A549 (cell line): Measurements from ENCODE around the gene GRM7.

Experiments
- HDAC2 ChIP-seq: fragments of 200-600 bp; sonication (generic); IDR thresholded peaks from 2 replicates; pipeline ENCODE4 v1.6.1; 2016
- HOXA7 ChIP-seq: fragments of 250-450 bp; sonication (Bioruptor Pico); IDR thresholded peaks from 2 replicates; pipeline ENCODE4 v1.5.0; 2020; ENCODE audit warnings: mild to moderate bottlenecking, moderate library complexity
- JUN ChIP-seq, 2 experiments: fragments of >200 bp; sonication (Bioruptor Twin); formaldehyde crosslinking; IDR thresholded peaks; 2 replicates in 1 of 2; 3 replicates in 1 of 2; pipeline ENCODE4 v1.6.1; 2016 to 2017
- POLR2A ChIP-seq: IDR thresholded peaks from 2 replicates; pipeline ENCODE4 v1.6.1; 2012; ENCODE audit warnings: mild to moderate bottlenecking, low read length
- RCOR1 ChIP-seq: fragments of 150-350 bp; IDR thresholded peaks from 2 replicates; pipeline ENCODE4 v1.6.1; 2014; ENCODE audit warnings: antibody characterized with exemption, low read length, low read depth
- ZSCAN20 ChIP-seq: fragments of 250-450 bp; sonication (Bioruptor Pico); IDR thresholded peaks from 2 replicates; pipeline ENCODE4 v1.8.0; 2022; ENCODE audit warnings: mild to moderate bottlenecking, moderate library complexity
- TF ChIP-seq, protein P1 (sequence below): fragments of >200 bp; sonication (Bioruptor Twin); formaldehyde crosslinking; IDR thresholded peaks from 3 replicates; pipeline ENCODE4 v1.5.1; 2016
- TF ChIP-seq, protein P2 (sequence below): fragments of >200 bp; sonication (Bioruptor Twin); formaldehyde crosslinking; IDR thresholded peaks from 3 replicates; pipeline ENCODE4 v1.6.1; 2016
- TF ChIP-seq, protein P3 (sequence below): IDR thresholded peaks from 2 replicates; pipeline ENCODE4 v1.6.1; 2012
- TF ChIP-seq, protein P4 (sequence below): fragments of 250-450 bp; sonication (Bioruptor Pico); IDR thresholded peaks from 2 replicates; pipeline ENCODE4 v1.5.0; 2021; ENCODE audit warnings: mild to moderate bottlenecking, moderate library complexity, borderline replicate concordance
- TF ChIP-seq, protein P5 (sequence below): fragments of 200-600 bp; sonication (generic); IDR thresholded peaks from 2 replicates; pipeline ENCODE4 v1.6.1; 2016; ENCODE audit warnings: antibody characterized with exemption, mild to moderate bottlenecking, moderate library complexity

DNA sequence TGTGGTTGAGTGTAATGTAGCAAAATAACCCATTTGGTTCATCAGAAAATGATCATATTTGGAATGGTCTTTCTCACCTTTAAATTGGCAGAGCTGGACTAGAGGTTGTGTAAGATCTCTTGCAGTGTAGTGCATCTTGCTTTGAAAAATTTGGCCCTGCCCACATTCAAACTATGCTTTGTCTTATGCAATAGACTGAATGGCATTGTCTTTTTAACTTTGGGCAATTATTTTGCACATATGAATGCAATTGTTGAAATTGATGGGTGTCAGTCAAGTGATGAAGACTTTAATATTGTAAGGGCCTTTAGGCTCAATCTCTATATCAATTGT, 381.4 kb downstream of the GRM7 start:
- TF ChIP-seq, protein P1, sequence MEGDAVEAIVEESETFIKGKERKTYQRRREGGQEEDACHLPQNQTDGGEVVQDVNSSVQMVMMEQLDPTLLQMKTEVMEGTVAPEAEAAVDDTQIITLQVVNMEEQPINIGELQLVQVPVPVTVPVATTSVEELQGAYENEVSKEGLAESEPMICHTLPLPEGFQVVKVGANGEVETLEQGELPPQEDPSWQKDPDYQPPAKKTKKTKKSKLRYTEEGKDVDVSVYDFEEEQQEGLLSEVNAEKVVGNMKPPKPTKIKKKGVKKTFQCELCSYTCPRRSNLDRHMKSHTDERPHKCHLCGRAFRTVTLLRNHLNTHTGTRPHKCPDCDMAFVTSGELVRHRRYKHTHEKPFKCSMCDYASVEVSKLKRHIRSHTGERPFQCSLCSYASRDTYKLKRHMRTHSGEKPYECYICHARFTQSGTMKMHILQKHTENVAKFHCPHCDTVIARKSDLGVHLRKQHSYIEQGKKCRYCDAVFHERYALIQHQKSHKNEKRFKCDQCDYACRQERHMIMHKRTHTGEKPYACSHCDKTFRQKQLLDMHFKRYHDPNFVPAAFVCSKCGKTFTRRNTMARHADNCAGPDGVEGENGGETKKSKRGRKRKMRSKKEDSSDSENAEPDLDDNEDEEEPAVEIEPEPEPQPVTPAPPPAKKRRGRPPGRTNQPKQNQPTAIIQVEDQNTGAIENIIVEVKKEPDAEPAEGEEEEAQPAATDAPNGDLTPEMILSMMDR, result no peak
- TF ChIP-seq, protein P2, sequence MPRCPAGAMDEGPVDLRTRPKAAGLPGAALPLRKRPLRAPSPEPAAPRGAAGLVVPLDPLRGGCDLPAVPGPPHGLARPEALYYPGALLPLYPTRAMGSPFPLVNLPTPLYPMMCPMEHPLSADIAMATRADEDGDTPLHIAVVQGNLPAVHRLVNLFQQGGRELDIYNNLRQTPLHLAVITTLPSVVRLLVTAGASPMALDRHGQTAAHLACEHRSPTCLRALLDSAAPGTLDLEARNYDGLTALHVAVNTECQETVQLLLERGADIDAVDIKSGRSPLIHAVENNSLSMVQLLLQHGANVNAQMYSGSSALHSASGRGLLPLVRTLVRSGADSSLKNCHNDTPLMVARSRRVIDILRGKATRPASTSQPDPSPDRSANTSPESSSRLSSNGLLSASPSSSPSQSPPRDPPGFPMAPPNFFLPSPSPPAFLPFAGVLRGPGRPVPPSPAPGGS, result no peak
- TF ChIP-seq JUN (IDR thresholded peaks at IDR 0.05) (no peak), HDAC2 (no peak), POLR2A (no peak), HOXA7 (CRISPR knock-in tag) (no peak), ZSCAN20 (CRISPR knock-in tag) (no peak), RCOR1 (no peak)
- TF ChIP-seq, protein P3, sequence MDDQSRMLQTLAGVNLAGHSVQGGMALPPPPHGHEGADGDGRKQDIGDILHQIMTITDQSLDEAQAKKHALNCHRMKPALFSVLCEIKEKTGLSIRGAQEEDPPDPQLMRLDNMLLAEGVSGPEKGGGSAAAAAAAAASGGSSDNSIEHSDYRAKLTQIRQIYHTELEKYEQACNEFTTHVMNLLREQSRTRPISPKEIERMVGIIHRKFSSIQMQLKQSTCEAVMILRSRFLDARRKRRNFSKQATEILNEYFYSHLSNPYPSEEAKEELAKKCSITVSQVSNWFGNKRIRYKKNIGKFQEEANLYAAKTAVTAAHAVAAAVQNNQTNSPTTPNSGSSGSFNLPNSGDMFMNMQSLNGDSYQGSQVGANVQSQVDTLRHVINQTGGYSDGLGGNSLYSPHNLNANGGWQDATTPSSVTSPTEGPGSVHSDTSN, result no peak
- TF ChIP-seq, protein P4, sequence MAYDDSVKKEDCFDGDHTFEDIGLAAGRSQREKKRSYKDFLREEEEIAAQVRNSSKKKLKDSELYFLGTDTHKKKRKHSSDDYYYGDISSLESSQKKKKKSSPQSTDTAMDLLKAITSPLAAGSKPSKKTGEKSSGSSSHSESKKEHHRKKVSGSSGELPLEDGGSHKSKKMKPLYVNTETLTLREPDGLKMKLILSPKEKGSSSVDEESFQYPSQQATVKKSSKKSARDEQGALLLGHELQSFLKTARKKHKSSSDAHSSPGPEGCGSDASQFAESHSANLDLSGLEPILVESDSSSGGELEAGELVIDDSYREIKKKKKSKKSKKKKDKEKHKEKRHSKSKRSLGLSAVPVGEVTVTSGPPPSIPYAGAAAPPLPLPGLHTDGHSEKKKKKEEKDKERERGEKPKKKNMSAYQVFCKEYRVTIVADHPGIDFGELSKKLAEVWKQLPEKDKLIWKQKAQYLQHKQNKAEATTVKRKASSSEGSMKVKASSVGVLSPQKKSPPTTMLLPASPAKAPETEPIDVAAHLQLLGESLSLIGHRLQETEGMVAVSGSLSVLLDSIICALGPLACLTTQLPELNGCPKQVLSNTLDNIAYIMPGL (CRISPR knock-in tag), result no peak
- TF ChIP-seq, protein P5, sequence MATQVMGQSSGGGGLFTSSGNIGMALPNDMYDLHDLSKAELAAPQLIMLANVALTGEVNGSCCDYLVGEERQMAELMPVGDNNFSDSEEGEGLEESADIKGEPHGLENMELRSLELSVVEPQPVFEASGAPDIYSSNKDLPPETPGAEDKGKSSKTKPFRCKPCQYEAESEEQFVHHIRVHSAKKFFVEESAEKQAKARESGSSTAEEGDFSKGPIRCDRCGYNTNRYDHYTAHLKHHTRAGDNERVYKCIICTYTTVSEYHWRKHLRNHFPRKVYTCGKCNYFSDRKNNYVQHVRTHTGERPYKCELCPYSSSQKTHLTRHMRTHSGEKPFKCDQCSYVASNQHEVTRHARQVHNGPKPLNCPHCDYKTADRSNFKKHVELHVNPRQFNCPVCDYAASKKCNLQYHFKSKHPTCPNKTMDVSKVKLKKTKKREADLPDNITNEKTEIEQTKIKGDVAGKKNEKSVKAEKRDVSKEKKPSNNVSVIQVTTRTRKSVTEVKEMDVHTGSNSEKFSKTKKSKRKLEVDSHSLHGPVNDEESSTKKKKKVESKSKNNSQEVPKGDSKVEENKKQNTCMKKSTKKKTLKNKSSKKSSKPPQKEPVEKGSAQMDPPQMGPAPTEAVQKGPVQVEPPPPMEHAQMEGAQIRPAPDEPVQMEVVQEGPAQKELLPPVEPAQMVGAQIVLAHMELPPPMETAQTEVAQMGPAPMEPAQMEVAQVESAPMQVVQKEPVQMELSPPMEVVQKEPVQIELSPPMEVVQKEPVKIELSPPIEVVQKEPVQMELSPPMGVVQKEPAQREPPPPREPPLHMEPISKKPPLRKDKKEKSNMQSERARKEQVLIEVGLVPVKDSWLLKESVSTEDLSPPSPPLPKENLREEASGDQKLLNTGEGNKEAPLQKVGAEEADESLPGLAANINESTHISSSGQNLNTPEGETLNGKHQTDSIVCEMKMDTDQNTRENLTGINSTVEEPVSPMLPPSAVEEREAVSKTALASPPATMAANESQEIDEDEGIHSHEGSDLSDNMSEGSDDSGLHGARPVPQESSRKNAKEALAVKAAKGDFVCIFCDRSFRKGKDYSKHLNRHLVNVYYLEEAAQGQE, result no peak
